ENCODE measurements around the gene AUH. TPM values are rescaled to one million over a fixed set of nuclear protein-coding genes. Genes with fewer than 3 reads are reported as not detected.

Gene AUH
- total and polyA plus RNA-seq, 2 donors (not counting 1 experiment from before 2014, with no cell fraction given) = 11.3 to 55.5 TPM

GRCh38 chr9:91408475-91408874, 46.8 kb upstream of the AUH start:
- DNase-seq (ENCODE audit: low read depth in 2 of 2) = peak in 1 of 2 donors; percentile 53
- H3K79me2 ChIP-seq (ENCODE audit: control insufficient read depth, insufficient read depth, low read length) = peaks cover 34% of the 10 kb centered on the region
- no peaks in the 10 kb centered on the region for H4K20me1 ChIP-seq (ENCODE audit: control insufficient read depth, extremely low read depth, insufficient read depth, low read length)

DNA sequence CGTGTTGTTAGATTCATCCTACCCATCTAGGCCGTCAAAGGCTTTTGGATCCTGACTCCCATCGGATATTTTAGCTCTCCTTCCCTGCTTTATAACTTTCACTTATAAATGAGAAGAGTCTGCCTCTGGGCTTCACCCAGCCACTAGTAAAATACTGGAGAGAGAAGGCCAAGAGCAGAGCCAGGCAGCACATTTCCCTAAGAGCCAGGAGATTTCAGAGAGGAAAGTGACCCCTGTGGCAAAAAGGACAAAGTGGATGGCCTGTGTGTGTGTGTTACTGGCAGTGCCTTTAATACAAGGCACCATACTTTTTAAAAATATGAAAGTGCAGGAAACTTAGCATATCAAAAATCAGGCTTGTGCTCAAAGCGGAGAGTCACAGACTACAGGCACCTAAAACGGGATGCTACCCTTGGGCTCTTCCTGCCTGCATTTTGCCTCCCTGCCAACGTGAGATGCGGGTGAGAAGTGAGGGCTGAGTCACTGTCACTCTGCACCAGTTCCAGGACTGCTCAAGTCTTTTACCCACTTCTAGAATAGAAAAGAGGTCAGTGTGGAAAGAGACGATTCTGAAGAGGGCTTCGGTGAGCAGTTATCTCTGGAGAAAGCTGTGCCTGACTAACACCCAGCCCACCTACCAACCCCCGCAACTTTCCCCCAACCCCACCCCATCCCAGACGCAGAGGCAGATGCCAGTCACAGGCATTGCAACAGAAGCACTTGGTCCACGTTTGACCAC, 46.0 kb upstream of the AUH start:
- Histone ChIP-seq H3K4me3 (replicated peaks in 1 of 4; ENCODE audit: control extremely low read depth in 1 of 4, insufficient read depth in 1 of 4, low read depth in 3 of 4, low read length in 4 of 4) (no peak overlapping the region), H3K36me3 (ENCODE audit: control insufficient read depth, insufficient read depth, low read length) (peaks cover 12% of the 10 kb centered on the region), H4K20me1 (ENCODE audit: control insufficient read depth, extremely low read depth, insufficient read depth, low read length) (no peaks in the 10 kb centered on the region), H3K27me3 (ENCODE audit: control insufficient read depth, insufficient read depth, low read length) (no peaks in the 10 kb centered on the region), H3K4me1 (ENCODE audit: control insufficient read depth, extremely low read depth, insufficient read depth, low read length) (no peaks in the 10 kb centered on the region), H3K9me3 (ENCODE audit: control insufficient read depth, insufficient read depth, low read depth, low read length) (no peaks in the 10 kb centered on the region), H3K4me2 (ENCODE audit: extremely low read depth, insufficient read depth, low read length) (no peak overlapping the region), H3K79me2 (ENCODE audit: control insufficient read depth, insufficient read depth, low read length) (peaks cover 27% of the 10 kb centered on the region), H3K27ac (ENCODE audit: insufficient read depth, low read length) (no peak overlapping the region), H3K9ac (ENCODE audit: insufficient read depth, low read length) (no peak overlapping the region), H2AFZ (ENCODE audit: low read length) (no peak overlapping the region)
- no peak for DNase-seq (ENCODE audit: low read depth in 2 of 2)
- TF ChIP-seq, protein P1, sequence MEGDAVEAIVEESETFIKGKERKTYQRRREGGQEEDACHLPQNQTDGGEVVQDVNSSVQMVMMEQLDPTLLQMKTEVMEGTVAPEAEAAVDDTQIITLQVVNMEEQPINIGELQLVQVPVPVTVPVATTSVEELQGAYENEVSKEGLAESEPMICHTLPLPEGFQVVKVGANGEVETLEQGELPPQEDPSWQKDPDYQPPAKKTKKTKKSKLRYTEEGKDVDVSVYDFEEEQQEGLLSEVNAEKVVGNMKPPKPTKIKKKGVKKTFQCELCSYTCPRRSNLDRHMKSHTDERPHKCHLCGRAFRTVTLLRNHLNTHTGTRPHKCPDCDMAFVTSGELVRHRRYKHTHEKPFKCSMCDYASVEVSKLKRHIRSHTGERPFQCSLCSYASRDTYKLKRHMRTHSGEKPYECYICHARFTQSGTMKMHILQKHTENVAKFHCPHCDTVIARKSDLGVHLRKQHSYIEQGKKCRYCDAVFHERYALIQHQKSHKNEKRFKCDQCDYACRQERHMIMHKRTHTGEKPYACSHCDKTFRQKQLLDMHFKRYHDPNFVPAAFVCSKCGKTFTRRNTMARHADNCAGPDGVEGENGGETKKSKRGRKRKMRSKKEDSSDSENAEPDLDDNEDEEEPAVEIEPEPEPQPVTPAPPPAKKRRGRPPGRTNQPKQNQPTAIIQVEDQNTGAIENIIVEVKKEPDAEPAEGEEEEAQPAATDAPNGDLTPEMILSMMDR (conservative IDR thresholded peaks at IDR 0.05 in 1 of 2, IDR thresholded peaks at IDR 0.05 in 1 of 2; ENCODE audit: low read depth in 1 of 2, low read length in 2 of 2) = no peak
- TF ChIP-seq EZH2 (IDR thresholded peaks at IDR 0.05; ENCODE audit: low read length, missing control alignments) = no peak

More at GRCh38 chr9:91408475-91408874, 46.8 kb upstream of the AUH start:
- H2AFZ ChIP-seq (ENCODE audit: low read length) = no peak overlapping the region
- peaks cover 12% of the 10 kb centered on the region for H3K36me3 ChIP-seq (ENCODE audit: control insufficient read depth, insufficient read depth, low read length)
- H3K9me3 ChIP-seq (ENCODE audit: control insufficient read depth, insufficient read depth, low read depth, low read length) = no peaks in the 10 kb centered on the region
- no peak for TF ChIP-seq EZH2 (IDR thresholded peaks at IDR 0.05; ENCODE audit: low read length, missing control alignments)
- TF ChIP-seq, protein P1 (conservative IDR thresholded peaks at IDR 0.05 in 1 of 2, IDR thresholded peaks at IDR 0.05 in 1 of 2; ENCODE audit: low read depth in 1 of 2, low read length in 2 of 2) = no peak
- no peak overlapping the region for H3K27ac ChIP-seq (ENCODE audit: insufficient read depth, low read length)
- no peak overlapping the region for H3K9ac ChIP-seq (ENCODE audit: insufficient read depth, low read length)
- H3K27me3 ChIP-seq (ENCODE audit: control insufficient read depth, insufficient read depth, low read length) = no peaks in the 10 kb centered on the region
- H3K4me1 ChIP-seq (ENCODE audit: control insufficient read depth, extremely low read depth, insufficient read depth, low read length) = no peaks in the 10 kb centered on the region
- H3K4me3 ChIP-seq (replicated peaks in 1 of 4; ENCODE audit: control extremely low read depth in 1 of 4, insufficient read depth in 1 of 4, low read depth in 3 of 4, low read length in 4 of 4) = no peak overlapping the region
- no peak overlapping the region for H3K4me2 ChIP-seq (ENCODE audit: extremely low read depth, insufficient read depth, low read length)

GRCh38 chr9:91405343-91406077, 43.8 kb upstream of the AUH start:
- H3K9ac ChIP-seq (ENCODE audit: insufficient read depth, low read length) = no peak overlapping the region
- H3K79me2 ChIP-seq (ENCODE audit: control insufficient read depth, insufficient read depth, low read length) = peaks cover 13% of the 10 kb centered on the region
- no peaks in the 10 kb centered on the region for H3K9me3 ChIP-seq (ENCODE audit: control insufficient read depth, insufficient read depth, low read depth, low read length)
- H3K27ac ChIP-seq (ENCODE audit: insufficient read depth, low read length) = no peak overlapping the region
- peaks cover 11% of the 10 kb centered on the region for H3K36me3 ChIP-seq (ENCODE audit: control insufficient read depth, insufficient read depth, low read length)
- no peaks in the 10 kb centered on the region for H4K20me1 ChIP-seq (ENCODE audit: control insufficient read depth, extremely low read depth, insufficient read depth, low read length)
- H2AFZ ChIP-seq (ENCODE audit: low read length) = no peak overlapping the region
- no peak overlapping the region for H3K4me3 ChIP-seq (replicated peaks in 1 of 4; ENCODE audit: control extremely low read depth in 1 of 4, insufficient read depth in 1 of 4, low read depth in 3 of 4, low read length in 4 of 4)
- no peak overlapping the region for H3K4me2 ChIP-seq (ENCODE audit: extremely low read depth, insufficient read depth, low read length)
- no peaks in the 10 kb centered on the region for H3K27me3 ChIP-seq (ENCODE audit: control insufficient read depth, insufficient read depth, low read length)
- H3K4me1 ChIP-seq (ENCODE audit: control insufficient read depth, extremely low read depth, insufficient read depth, low read length) = no peaks in the 10 kb centered on the region
- TF ChIP-seq, protein P1 (conservative IDR thresholded peaks at IDR 0.05 in 1 of 2, IDR thresholded peaks at IDR 0.05 in 1 of 2; ENCODE audit: low read depth in 1 of 2, low read length in 2 of 2) = no peak
- TF ChIP-seq EZH2 (IDR thresholded peaks at IDR 0.05; ENCODE audit: low read length, missing control alignments) = no peak
- DNase-seq (ENCODE audit: low read depth in 2 of 2) = no peak

Measured in fibroblast of lung (primary cell).